GM12878 (cell line): ENCODE measurements around the gene NOD2. TPM values are rescaled to one million over a fixed set of nuclear protein-coding genes. Genes with fewer than 3 reads are reported as not detected.

ENCODE experiments used
- ASH2L ChIP-seq: fragments of 300-600, 200-600 bp; sonication (generic); IDR thresholded peaks from 2 replicates; pipeline ENCODE4 v1.6.1; 2017; ENCODE audit warnings: low read depth, mild to moderate bottlenecking, borderline replicate concordance
- ATF7 ChIP-seq: fragments of 450-650 bp; IDR thresholded peaks from 2 replicates; pipeline ENCODE4 v1.6.1; 2016; ENCODE audit warnings: low read depth, mild to moderate bottlenecking
- BACH1 ChIP-seq: fragments of 450-650 bp; IDR thresholded peaks from 2 replicates; pipeline ENCODE4 v1.6.1; 2017; ENCODE audit warnings: mild to moderate bottlenecking, borderline replicate concordance
- BCL11A ChIP-seq: IDR thresholded peaks from 2 replicates; pipeline ENCODE4 v1.6.1; 2011; ENCODE audit warnings: low read depth, low read length
- CREB1 ChIP-seq: IDR thresholded peaks from 2 replicates; pipeline ENCODE4 v1.6.1; 2012; ENCODE audit warnings: low read depth, mild to moderate bottlenecking, inconsistent platforms
- EP300 ChIP-seq, 2 experiments: fragments of 150-350 bp in 1 of 2; IDR thresholded peaks; 2 replicates each; pipeline ENCODE4 v1.6.1; 2011 to 2012; ENCODE audit warnings: low read depth in 2 of 2, low read length in 2 of 2, borderline replicate concordance in 1 of 2, improper control_type of control experiment in 1 of 2, inconsistent platforms in 1 of 2; ENCODE audit not compliant: control insufficient read depth in 1 of 2
- ETV6 ChIP-seq, 2 experiments: fragments of 450-650 bp in 1 of 2; IDR thresholded peaks in 1 of 2; conservative IDR thresholded peaks in 1 of 2; 2 replicates each; pipeline ENCODE4 v1.6.1; 2014; ENCODE audit warnings: antibody characterized with exemption in 1 of 2, borderline replicate concordance in 1 of 2, low read depth in 1 of 2, mild to moderate bottlenecking in 1 of 2, moderate library complexity in 1 of 2
- GATAD2B ChIP-seq: fragments of 450-650 bp; conservative IDR thresholded peaks from 2 replicates; pipeline ENCODE4 v1.6.1; 2017; ENCODE audit warnings: low read depth, mild to moderate bottlenecking, moderate library complexity
- IKZF1 ChIP-seq: fragments of 450-650 bp; conservative IDR thresholded peaks from 2 replicates; pipeline ENCODE4 v1.6.1; 2017; ENCODE audit warnings: antibody characterized with exemption, mild to moderate bottlenecking
- MTA2 ChIP-seq: fragments of 450-650 bp; IDR thresholded peaks from 2 replicates; pipeline ENCODE4 v1.6.1; 2016; ENCODE audit warnings: low read depth, mild to moderate bottlenecking, moderate library complexity
- MTA3 ChIP-seq: IDR thresholded peaks from 2 replicates; pipeline ENCODE4 v1.6.1; 2012; ENCODE audit warnings: low read length, inconsistent platforms, borderline replicate concordance
- MXI1 ChIP-seq: fragments of 150-350 bp; IDR thresholded peaks from 2 replicates; pipeline ENCODE4 v1.6.1; 2011; ENCODE audit warnings: low read depth, mild to moderate bottlenecking, inconsistent platforms, low read length, improper control_type of control experiment
- NBN ChIP-seq: fragments of 450-650 bp; IDR thresholded peaks from 2 replicates; pipeline ENCODE4 v1.6.1; 2016
- NR2F1 ChIP-seq: fragments of 450-650 bp; conservative IDR thresholded peaks from 2 replicates; pipeline ENCODE4 v1.6.1; 2017; ENCODE audit warnings: mild to moderate bottlenecking
- POU2F2 ChIP-seq: IDR thresholded peaks from 3 replicates; pipeline ENCODE4 v1.6.1; 2011; ENCODE audit warnings: low read depth, mild to moderate bottlenecking, low read length, borderline replicate concordance
- RAD51 ChIP-seq: fragments of 450-650 bp; IDR thresholded peaks from 2 replicates; pipeline ENCODE4 v1.6.1; 2016; ENCODE audit warnings: moderate library complexity, mild to moderate bottlenecking, inconsistent platforms
- SUZ12 ChIP-seq: fragments of 200-600 bp; sonication (generic); IDR thresholded peaks from one replicate; pipeline ENCODE4 v1.6.1; 2018; ENCODE audit warnings: antibody characterized with exemption, mild to moderate bottlenecking; ENCODE audit not compliant: unreplicated experiment
- TCF3 ChIP-seq: IDR thresholded peaks from 2 replicates; pipeline ENCODE4 v1.6.1; 2012; ENCODE audit warnings: low read depth, mild to moderate bottlenecking, low read length, borderline replicate concordance; ENCODE audit not compliant: insufficient read depth
- WRNIP1 ChIP-seq: IDR thresholded peaks from 2 replicates; pipeline ENCODE4 v1.6.1; 2011; ENCODE audit warnings: low read depth, low read length, improper control_type of control experiment, borderline replicate concordance
- ZBED1 ChIP-seq: IDR thresholded peaks from 2 replicates; pipeline ENCODE4 v1.6.1; 2016; ENCODE audit warnings: borderline replicate concordance
- ZNF24 ChIP-seq: fragments of 450-650 bp; IDR thresholded peaks from 2 replicates; pipeline ENCODE4 v1.6.1; 2017; ENCODE audit warnings: antibody characterized with exemption, mild to moderate bottlenecking
- ZNF274 ChIP-seq: IDR thresholded peaks from one replicate; pipeline ENCODE4 v1.8.0; 2011; ENCODE audit not compliant: insufficient read length, insufficient read depth
- polyA plus RNA-seq, 11 experiments: library from polyadenylated mRNA; depleted of rRNA in 4 of 11; unstranded in 6 of 11; stranded (reverse) in 5 of 11; fragments of >200 nt; fragmentation: Nextera tagmentation in 4 of 11; fragmentation: Illumina TruSeq in 1 of 11; extraction: Ambion mirVana in 4 of 11; extraction: Trizol in 1 of 11; gene quantifications; 1 replicate in 1 of 11; 2 replicates in 10 of 11; pipeline versions ENCODE4 v1.2.1 to v1.2.3, GENCODE V29; 2011 to 2016; ENCODE audit warnings: inconsistent platforms in 2 of 11, missing spikeins in 2 of 11, low read depth in 1 of 11
- total RNA-seq, 4 experiments: library from RNA; depleted of rRNA in 3 of 4; stranded (reverse); fragments of >200 nt in 3 of 4; fragmentation: Illumina TruSeq in 1 of 4; extraction: Trizol in 1 of 4; gene quantifications; 2 replicates each; pipeline versions ENCODE4 v1.2.1 to v1.2.3, GENCODE V29; 2013 to 2021
- TF ChIP-seq, protein P1 (sequence below): fragments of 450-650 bp; IDR thresholded peaks from 2 replicates; pipeline ENCODE4 v1.6.1; 2016; ENCODE audit warnings: mild to moderate bottlenecking
- TF ChIP-seq, protein P2 (sequence below): fragments of 450-650 bp; IDR thresholded peaks from 2 replicates; pipeline ENCODE4 v1.6.1; 2017; ENCODE audit warnings: mild to moderate bottlenecking, moderate library complexity
- TF ChIP-seq, protein P3 (sequence below): IDR thresholded peaks from 2 replicates; pipeline ENCODE4 v1.6.1; 2012; ENCODE audit warnings: low read depth, low read length, improper control_type of control experiment

The NOD2 gene
- total and polyA plus RNA-seq, 10 of the 15 experiments (the other 5 are each of a cell fraction or from before 2014, with no cell fraction given) = 1.0 to 18.6 (median 6.7) TPM

DNA sequence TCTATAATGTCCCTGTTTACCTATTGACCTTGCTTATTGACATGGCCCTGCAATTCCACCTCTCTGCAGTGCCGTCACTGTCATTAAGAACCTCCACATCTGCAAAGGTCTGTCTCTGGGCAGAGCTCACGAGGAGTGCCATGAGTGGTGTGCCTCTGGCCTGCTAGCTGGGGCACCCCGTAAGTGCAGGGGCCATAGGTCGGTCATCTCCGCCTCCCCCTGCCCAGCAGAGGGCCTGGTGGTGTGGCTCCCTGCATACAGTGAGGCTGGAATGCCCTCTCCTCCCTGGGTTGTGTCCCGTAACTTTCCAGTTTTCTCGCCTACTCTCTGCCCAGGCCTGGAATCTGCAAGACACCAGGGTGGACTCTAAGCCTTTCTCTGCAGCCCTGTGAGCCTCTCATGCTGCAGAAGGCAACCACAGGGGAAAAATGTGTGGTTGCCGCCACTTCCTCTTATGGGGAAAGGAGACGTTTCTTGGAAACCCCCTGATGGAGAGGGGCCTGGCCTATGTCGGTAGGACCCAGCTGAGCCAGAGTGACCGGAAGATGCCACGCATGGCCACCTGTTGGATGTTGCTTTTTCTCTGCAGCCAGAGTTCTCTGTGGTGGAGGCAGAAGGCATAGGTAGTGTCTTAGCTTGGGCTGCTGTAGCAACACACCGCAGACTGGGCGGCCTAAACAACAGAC, 9.6 kb upstream of the NOD2 start (continued):
- peak; percentile 44; the same call in 1 of the 2 replicates for TF ChIP-seq ATF7
- TF ChIP-seq BACH1 = peak; percentile 43; the same call in 1 of the 2 replicates
- TF ChIP-seq, protein P1, sequence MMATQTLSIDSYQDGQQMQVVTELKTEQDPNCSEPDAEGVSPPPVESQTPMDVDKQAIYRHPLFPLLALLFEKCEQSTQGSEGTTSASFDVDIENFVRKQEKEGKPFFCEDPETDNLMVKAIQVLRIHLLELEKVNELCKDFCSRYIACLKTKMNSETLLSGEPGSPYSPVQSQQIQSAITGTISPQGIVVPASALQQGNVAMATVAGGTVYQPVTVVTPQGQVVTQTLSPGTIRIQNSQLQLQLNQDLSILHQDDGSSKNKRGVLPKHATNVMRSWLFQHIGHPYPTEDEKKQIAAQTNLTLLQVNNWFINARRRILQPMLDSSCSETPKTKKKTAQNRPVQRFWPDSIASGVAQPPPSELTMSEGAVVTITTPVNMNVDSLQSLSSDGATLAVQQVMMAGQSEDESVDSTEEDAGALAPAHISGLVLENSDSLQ = peak; percentile 19; the same call in 1 of the 2 replicates
- peak in 1 of 2 experiments; percentile 85; a peak in 2 of 4 replicates for TF ChIP-seq ETV6 (conservative IDR thresholded peaks at IDR 0.05 in 1 of 2, IDR thresholded peaks at IDR 0.05 in 1 of 2; ENCODE audit: borderline replicate concordance in 1 of 2, low read depth in 1 of 2)
- TF ChIP-seq MTA2 = peak; percentile 86
- 0 out of 2 replicates have a peak, but pooled peaks have one; percentile 8 for TF ChIP-seq ZNF24
- TF ChIP-seq ASH2L = 0 out of 2 replicates have a peak, but pooled peaks have one; percentile 34
- TF ChIP-seq SUZ12 = no peak
- TF ChIP-seq, protein P2, sequence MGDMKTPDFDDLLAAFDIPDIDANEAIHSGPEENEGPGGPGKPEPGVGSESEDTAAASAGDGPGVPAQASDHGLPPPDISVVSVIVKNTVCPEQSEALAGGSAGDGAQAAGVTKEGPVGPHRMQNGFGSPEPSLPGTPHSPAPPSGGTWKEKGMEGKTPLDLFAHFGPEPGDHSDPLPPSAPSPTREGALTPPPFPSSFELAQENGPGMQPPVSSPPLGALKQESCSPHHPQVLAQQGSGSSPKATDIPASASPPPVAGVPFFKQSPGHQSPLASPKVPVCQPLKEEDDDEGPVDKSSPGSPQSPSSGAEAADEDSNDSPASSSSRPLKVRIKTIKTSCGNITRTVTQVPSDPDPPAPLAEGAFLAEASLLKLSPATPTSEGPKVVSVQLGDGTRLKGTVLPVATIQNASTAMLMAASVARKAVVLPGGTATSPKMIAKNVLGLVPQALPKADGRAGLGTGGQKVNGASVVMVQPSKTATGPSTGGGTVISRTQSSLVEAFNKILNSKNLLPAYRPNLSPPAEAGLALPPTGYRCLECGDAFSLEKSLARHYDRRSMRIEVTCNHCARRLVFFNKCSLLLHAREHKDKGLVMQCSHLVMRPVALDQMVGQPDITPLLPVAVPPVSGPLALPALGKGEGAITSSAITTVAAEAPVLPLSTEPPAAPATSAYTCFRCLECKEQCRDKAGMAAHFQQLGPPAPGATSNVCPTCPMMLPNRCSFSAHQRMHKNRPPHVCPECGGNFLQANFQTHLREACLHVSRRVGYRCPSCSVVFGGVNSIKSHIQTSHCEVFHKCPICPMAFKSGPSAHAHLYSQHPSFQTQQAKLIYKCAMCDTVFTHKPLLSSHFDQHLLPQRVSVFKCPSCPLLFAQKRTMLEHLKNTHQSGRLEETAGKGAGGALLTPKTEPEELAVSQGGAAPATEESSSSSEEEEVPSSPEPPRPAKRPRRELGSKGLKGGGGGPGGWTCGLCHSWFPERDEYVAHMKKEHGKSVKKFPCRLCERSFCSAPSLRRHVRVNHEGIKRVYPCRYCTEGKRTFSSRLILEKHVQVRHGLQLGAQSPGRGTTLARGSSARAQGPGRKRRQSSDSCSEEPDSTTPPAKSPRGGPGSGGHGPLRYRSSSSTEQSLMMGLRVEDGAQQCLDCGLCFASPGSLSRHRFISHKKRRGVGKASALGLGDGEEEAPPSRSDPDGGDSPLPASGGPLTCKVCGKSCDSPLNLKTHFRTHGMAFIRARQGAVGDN = peak; percentile 89
- TF ChIP-seq CREB1 = peak; percentile 48; the same call in 1 of the 2 replicates
- TF ChIP-seq, protein P3, sequence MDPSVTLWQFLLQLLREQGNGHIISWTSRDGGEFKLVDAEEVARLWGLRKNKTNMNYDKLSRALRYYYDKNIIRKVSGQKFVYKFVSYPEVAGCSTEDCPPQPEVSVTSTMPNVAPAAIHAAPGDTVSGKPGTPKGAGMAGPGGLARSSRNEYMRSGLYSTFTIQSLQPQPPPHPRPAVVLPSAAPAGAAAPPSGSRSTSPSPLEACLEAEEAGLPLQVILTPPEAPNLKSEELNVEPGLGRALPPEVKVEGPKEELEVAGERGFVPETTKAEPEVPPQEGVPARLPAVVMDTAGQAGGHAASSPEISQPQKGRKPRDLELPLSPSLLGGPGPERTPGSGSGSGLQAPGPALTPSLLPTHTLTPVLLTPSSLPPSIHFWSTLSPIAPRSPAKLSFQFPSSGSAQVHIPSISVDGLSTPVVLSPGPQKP = peak; percentile 75; the same call in 1 of the 2 replicates
- TF ChIP-seq MTA3 = peak; percentile 80; the same call in 1 of the 2 replicates
- peak; percentile 89; the same call in 1 of the 2 replicates for TF ChIP-seq TCF3
- TF ChIP-seq ZNF274 = no peak
- peak; percentile 52; the same call in 1 of the 2 replicates for TF ChIP-seq ZBED1
- TF ChIP-seq WRNIP1 = no peak
- peak; percentile 65 for TF ChIP-seq MXI1
- TF ChIP-seq IKZF1 = peak; percentile 98
- peak; percentile 98 for TF ChIP-seq GATAD2B
- peak; percentile 81 for TF ChIP-seq NR2F1
- peak; percentile 91 to 96 for TF ChIP-seq EP300 (IDR thresholded peaks at IDR 0.05; ENCODE audit: borderline replicate concordance in 1 of 2, control insufficient read depth in 1 of 2, low read depth in 2 of 2, low read length in 2 of 2)
- TF ChIP-seq RAD51 = no peak; the same call in 1 of the 2 replicates
- TF ChIP-seq BCL11A = peak; percentile 86
- 0 out of 3 replicates have a peak, but pooled peaks have one; percentile 59 for TF ChIP-seq POU2F2
- TF ChIP-seq NBN = peak; percentile 85
